Activated CD4-positive, alpha-beta T cell treated with anti-CD3 and anti-CD28 coated beads, Interleukin-2, amount 10 ng/mL, durations not matched to agents 24 days and 14 days (primary cell): Measurements from ENCODE around the gene SLC7A5. TPM values are rescaled to one million over a fixed set of nuclear protein-coding genes. Genes with fewer than 3 reads are reported as not detected.
A peak's percentile ranks its signal among the peaks of the same experiment; 100 is the strongest.
"Not testable (repeated sequence)": the region's sequence is repeated elsewhere in the genome, so short reads cannot be mapped to it uniquely, and the experiment has no call there.

Experiments
- DNase-seq: peaks from one replicate; pipeline ENCODE4 v3.0.0; 2022
- H3K27ac Mint-ChIP-seq: one replicate; pipeline ENCODE4 v1.8.0; 2022; ENCODE audit warnings: mild to moderate bottlenecking, mixed read lengths
- H3K27me3 Mint-ChIP-seq: one replicate; pipeline ENCODE4 v1.8.0; 2022; ENCODE audit warnings: mixed read lengths
- H3K36me3 Mint-ChIP-seq: one replicate; pipeline ENCODE4 v1.8.0; 2022; ENCODE audit warnings: low read depth, mild to moderate bottlenecking, mixed read lengths
- H3K4me1 Mint-ChIP-seq: one replicate; pipeline ENCODE4 v1.8.0; 2021; ENCODE audit warnings: mixed read lengths
- H3K4me3 Mint-ChIP-seq: one replicate; pipeline ENCODE4 v1.8.0; 2022; ENCODE audit warnings: mild to moderate bottlenecking, moderate library complexity, mixed read lengths
- H3K9me3 Mint-ChIP-seq: one replicate; pipeline ENCODE4 v1.8.0; 2021; ENCODE audit warnings: mixed read lengths
- intact Hi-C: fragments of 100-400 bp; cut with micrococcal nuclease; formaldehyde crosslinking; loops from one replicate; pipeline ENCODE4 v1.15.1; 2023
- total RNA-seq: library from RNA; stranded (reverse); gene quantifications from 2 replicates; pipeline ENCODE4 v1.2.3, GENCODE V29; 2022

SLC7A5 gene
- total RNA-seq: 408 and 410 TPM in 2 replicates

- peaks cover 41% of the 10 kb centered on the region for H3K36me3 Mint-ChIP-seq
- H3K27ac Mint-ChIP-seq: peak within 1 kb of the TSS; percentile 100
- intact Hi-C loops: loop anchor here (2.0 kb wide), 1 partner anchor 82 kb away; the partner anchor contains the start of gene BANP
- H3K4me1 Mint-ChIP-seq: peaks cover 52% of the 10 kb centered on the region
- H3K9me3 Mint-ChIP-seq, H3K27me3 Mint-ChIP-seq: not testable (repeated sequence)
- peak; percentile 96 for DNase-seq
- H3K4me3 Mint-ChIP-seq: peak within 1 kb of the TSS; percentile 97
Measured at GRCh38 chr16:87869061-87869878, at the start of gene SLC7A5. SLC7A5 (minus strand) TSS chr16:87869507; CDS start chr16:87869422, 85 bp downstream.

- Mint-ChIP-seq H3K4me3 (no peak overlapping the region), H3K27ac (no peak overlapping the region), H3K4me1 (peaks cover 4% of the 10 kb centered on the region), H3K9me3 (no peaks in the 10 kb centered on the region), H3K36me3 (no peaks in the 10 kb centered on the region), H3K27me3 (no peaks in the 10 kb centered on the region)
- no peak for DNase-seq
- intact Hi-C loops: no loop called here
Measured at GRCh38 chr16:87918338-87918737, 49.0 kb upstream of the SLC7A5 start.

- no peak overlapping the region for H3K27ac Mint-ChIP-seq
- no peaks in the 10 kb centered on the region for H3K9me3 Mint-ChIP-seq
- intact Hi-C loops: no loop called here
- no peaks in the 10 kb centered on the region for H3K36me3 Mint-ChIP-seq
- H3K27me3 Mint-ChIP-seq: no peaks in the 10 kb centered on the region
- no peak for DNase-seq
- no peak overlapping the region for H3K4me3 Mint-ChIP-seq
- H3K4me1 Mint-ChIP-seq: peaks cover 4% of the 10 kb centered on the region
Measured at GRCh38 chr16:87917503-87917902, 48.2 kb upstream of the SLC7A5 start.

- H3K36me3 Mint-ChIP-seq: no peaks in the 10 kb centered on the region
- no peak overlapping the region for H3K4me3 Mint-ChIP-seq
- intact Hi-C loops: no loop called here
- H3K27ac Mint-ChIP-seq: no peak overlapping the region
- no peak for DNase-seq
- peaks cover 4% of the 10 kb centered on the region for H3K4me1 Mint-ChIP-seq
- no peaks in the 10 kb centered on the region for H3K9me3 Mint-ChIP-seq
- no peaks in the 10 kb centered on the region for H3K27me3 Mint-ChIP-seq
Measured at GRCh38 chr16:87914812-87915211, 45.5 kb upstream of the SLC7A5 start.

GRCh38 chr16:87914021-87914725, 44.9 kb upstream of the SLC7A5 start:
- H3K36me3 Mint-ChIP-seq, intact Hi-C loops, H3K4me1 Mint-ChIP-seq, H3K27ac Mint-ChIP-seq, H3K27me3 Mint-ChIP-seq, H3K9me3 Mint-ChIP-seq, H3K4me3 Mint-ChIP-seq, DNase-seq: not testable (repeated sequence)

GRCh38 chr16:87912691-87913090, 43.4 kb upstream of the SLC7A5 start:
- H3K27me3 Mint-ChIP-seq, H3K4me3 Mint-ChIP-seq, H3K9me3 Mint-ChIP-seq, intact Hi-C loops, DNase-seq, H3K36me3 Mint-ChIP-seq, H3K27ac Mint-ChIP-seq: not testable (repeated sequence)
- H3K4me1 Mint-ChIP-seq: peaks cover 10% of the 10 kb centered on the region

- H3K9me3 Mint-ChIP-seq, H3K4me3 Mint-ChIP-seq, H3K27ac Mint-ChIP-seq, H3K36me3 Mint-ChIP-seq, DNase-seq, intact Hi-C loops, H3K27me3 Mint-ChIP-seq: not testable (repeated sequence)
- peaks cover 13% of the 10 kb centered on the region for H3K4me1 Mint-ChIP-seq
Measured at GRCh38 chr16:87911106-87911763, 41.9 kb upstream of the SLC7A5 start.

GRCh38 chr16:87909203-87909935, 40.1 kb upstream of the SLC7A5 start:
- H3K27me3 Mint-ChIP-seq: not testable (repeated sequence)

GRCh38 chr16:87908101-87908500, 38.8 kb upstream of the SLC7A5 start:
- H3K4me3 Mint-ChIP-seq, H3K9me3 Mint-ChIP-seq, H3K27me3 Mint-ChIP-seq, H3K36me3 Mint-ChIP-seq, H3K27ac Mint-ChIP-seq, DNase-seq: not testable (repeated sequence)
- peaks cover 20% of the 10 kb centered on the region for H3K4me1 Mint-ChIP-seq
- intact Hi-C loops: loop anchor here (2.0 kb wide), 1 partner anchor 13 kb away; no protein-coding TSS in a partner anchor

More at GRCh38 chr16:87909203-87909935, 40.1 kb upstream of the SLC7A5 start:
- DNase-seq: peak; percentile 96
- peak overlapping the region; percentile 50 for H3K4me3 Mint-ChIP-seq
- intact Hi-C loops: loop anchor here (1.0 to 2.0 kb wide), 4 partner anchors 15 to 130 kb away; no protein-coding TSS in a partner anchor
- not testable (repeated sequence) for H3K9me3 Mint-ChIP-seq, H3K36me3 Mint-ChIP-seq
- H3K27ac Mint-ChIP-seq: peak overlapping the region; percentile 81
- H3K4me1 Mint-ChIP-seq: peaks cover 14% of the 10 kb centered on the region

- H3K4me1 Mint-ChIP-seq: peaks cover 28% of the 10 kb centered on the region
- H3K36me3 Mint-ChIP-seq, intact Hi-C loops, H3K27me3 Mint-ChIP-seq, H3K27ac Mint-ChIP-seq, H3K4me3 Mint-ChIP-seq, DNase-seq, H3K9me3 Mint-ChIP-seq: not testable (repeated sequence)
Measured at GRCh38 chr16:87905521-87905920, 36.2 kb upstream of the SLC7A5 start.

GRCh38 chr16:87904963-87905362, 35.7 kb upstream of the SLC7A5 start:
- peaks cover 29% of the 10 kb centered on the region for H3K4me1 Mint-ChIP-seq
- H3K27ac Mint-ChIP-seq, intact Hi-C loops, H3K27me3 Mint-ChIP-seq, H3K9me3 Mint-ChIP-seq, DNase-seq, H3K4me3 Mint-ChIP-seq, H3K36me3 Mint-ChIP-seq: not testable (repeated sequence)

- H3K36me3 Mint-ChIP-seq, H3K4me3 Mint-ChIP-seq, H3K9me3 Mint-ChIP-seq, H3K27me3 Mint-ChIP-seq, intact Hi-C loops, DNase-seq: not testable (repeated sequence)
- peaks cover 45% of the 10 kb centered on the region for H3K4me1 Mint-ChIP-seq
- peak overlapping the region; percentile 13 for H3K27ac Mint-ChIP-seq
Measured at GRCh38 chr16:87900489-87900888, 31.2 kb upstream of the SLC7A5 start.
